Heart left ventricle (tissue), 13 donors: ENCODE data around the gene FDX2.

Source experiments
- POLR2A ChIP-seq, 2 donors: fragments of 450-650 bp; IDR thresholded peaks; one replicate each; pipeline ENCODE4 v1.6.1; 2017; ENCODE audit warnings: antibody characterized with exemption in 2 of 2, mild to moderate bottlenecking in 2 of 2, moderate library complexity in 2 of 2
- TF ChIP-seq, protein P1 (sequence below), 12 donors: fragments of 200-600 bp; sonication (generic) in 4 of 12; IDR thresholded peaks; one replicate each; pipeline versions ENCODE4 v1.5.0 to v1.8.0; 2018 to 2022; ENCODE audit warnings: antibody characterized with exemption in 12 of 12, mild to moderate bottlenecking in 5 of 12
- donor health status: ischemic (EF 13 %, LVEDD 7.1; RV severe dilation, severe dysfunction).
- donor health status: DM: no; HTN: yes; CAD: no.
- donor health status: DM: no; HTN: no; CAD: no.
- donor health status: ischemic (EF 25% LVEDD 6.9; RV normal size, moderate dysfunction).
- donor health status: ischemic (EF 25% LVEDD 5.7; RV mildly dilated, moderate dysfunction).
- donor health status: ischemic (EF 35%, LVEDD 5.7; RV mildly dilated, moderate dysfunction).
- donor health status: nonischemic (EF 11% LVEDD 7.7; RV severe dilation, severe dysfunction).
- donor health status: DM: yes; HTN: yes; CAD: no.
- donor health status: PGD.
- donor health status: ischemic (EF 29% LVEDD 5.4; RV normal size, mild dysfunction).
- donor health status: nonischemic (EF 23%, LVEDD 6.1; RV moderate dilation, normal function).

DNA sequence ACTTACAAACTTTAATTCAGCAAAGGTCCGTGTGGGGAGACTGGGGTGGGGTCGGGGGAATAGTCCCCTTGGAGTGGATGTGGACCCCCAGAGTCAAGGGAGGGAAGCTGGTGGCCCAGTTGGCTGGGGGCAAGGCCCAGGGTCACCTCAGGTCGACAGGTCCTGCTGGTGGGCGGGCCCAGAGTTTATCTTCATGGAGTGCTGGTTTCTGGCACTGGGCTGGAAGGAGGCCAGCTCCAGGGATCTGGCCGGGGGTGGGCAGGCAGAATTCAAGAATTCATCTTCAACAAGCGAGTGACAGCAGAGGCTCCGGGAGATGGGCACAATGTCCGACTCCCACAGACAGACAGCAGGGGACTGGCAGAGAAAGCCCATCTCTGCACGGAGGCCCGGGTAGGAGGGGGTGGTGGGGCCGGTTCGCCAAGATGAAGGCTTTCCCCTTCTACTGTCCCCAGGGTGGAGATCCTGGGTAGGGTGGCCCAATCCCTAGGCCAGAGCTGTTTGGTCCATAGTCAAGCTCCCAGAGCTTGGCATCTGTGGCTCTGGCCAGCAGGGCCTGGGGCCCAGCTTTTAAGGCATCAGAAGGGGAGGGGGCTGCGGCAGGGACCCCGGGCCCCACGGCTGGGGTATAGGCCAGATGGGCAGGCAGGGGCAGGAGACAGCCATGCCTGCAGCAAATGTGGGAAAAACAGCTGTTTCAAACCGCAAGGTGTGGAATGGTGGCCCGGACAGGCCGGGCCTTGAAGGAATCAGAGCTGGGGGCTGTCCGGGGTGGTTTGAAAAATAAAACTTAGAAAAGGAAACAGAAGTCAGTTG, 622 bp upstream of the FDX2 start:
- TF ChIP-seq, protein P1, sequence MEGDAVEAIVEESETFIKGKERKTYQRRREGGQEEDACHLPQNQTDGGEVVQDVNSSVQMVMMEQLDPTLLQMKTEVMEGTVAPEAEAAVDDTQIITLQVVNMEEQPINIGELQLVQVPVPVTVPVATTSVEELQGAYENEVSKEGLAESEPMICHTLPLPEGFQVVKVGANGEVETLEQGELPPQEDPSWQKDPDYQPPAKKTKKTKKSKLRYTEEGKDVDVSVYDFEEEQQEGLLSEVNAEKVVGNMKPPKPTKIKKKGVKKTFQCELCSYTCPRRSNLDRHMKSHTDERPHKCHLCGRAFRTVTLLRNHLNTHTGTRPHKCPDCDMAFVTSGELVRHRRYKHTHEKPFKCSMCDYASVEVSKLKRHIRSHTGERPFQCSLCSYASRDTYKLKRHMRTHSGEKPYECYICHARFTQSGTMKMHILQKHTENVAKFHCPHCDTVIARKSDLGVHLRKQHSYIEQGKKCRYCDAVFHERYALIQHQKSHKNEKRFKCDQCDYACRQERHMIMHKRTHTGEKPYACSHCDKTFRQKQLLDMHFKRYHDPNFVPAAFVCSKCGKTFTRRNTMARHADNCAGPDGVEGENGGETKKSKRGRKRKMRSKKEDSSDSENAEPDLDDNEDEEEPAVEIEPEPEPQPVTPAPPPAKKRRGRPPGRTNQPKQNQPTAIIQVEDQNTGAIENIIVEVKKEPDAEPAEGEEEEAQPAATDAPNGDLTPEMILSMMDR (IDR thresholded peaks at IDR 0.05): no peak
- TF ChIP-seq POLR2A (IDR thresholded peaks at IDR 0.05): no peak
